Coronary artery (tissue), 2 donors: ENCODE results near the gene DNAI2.

Experiments used
- DNase-seq: peaks from one replicate; pipeline ENCODE4 v3.0.0-alpha.2; 2017; ENCODE audit warnings: low spot score
- H3K27ac ChIP-seq, 2 donors: fragments of 200-600 bp; sonication (generic); one replicate each; pipeline ENCODE4 v1.5.1; 2016 to 2019
- H3K4me3 ChIP-seq: fragments of 200-600 bp; sonication (generic); 2 replicates; pipeline ENCODE4 v1.5.1; 2016; ENCODE audit warnings: mild to moderate bottlenecking, moderate library complexity
- TF ChIP-seq, protein P1 (sequence below): fragments of 200-600 bp; sonication (generic); IDR thresholded peaks from one replicate; pipeline ENCODE4 v1.5.1; 2019; ENCODE audit warnings: antibody characterized with exemption

DNAI2 gene

GRCh38 chr17:74344658-74345057 lies 70.6 kb downstream of the DNAI2 start:
- DNase-seq, result no peak
- TF ChIP-seq, protein P1, sequence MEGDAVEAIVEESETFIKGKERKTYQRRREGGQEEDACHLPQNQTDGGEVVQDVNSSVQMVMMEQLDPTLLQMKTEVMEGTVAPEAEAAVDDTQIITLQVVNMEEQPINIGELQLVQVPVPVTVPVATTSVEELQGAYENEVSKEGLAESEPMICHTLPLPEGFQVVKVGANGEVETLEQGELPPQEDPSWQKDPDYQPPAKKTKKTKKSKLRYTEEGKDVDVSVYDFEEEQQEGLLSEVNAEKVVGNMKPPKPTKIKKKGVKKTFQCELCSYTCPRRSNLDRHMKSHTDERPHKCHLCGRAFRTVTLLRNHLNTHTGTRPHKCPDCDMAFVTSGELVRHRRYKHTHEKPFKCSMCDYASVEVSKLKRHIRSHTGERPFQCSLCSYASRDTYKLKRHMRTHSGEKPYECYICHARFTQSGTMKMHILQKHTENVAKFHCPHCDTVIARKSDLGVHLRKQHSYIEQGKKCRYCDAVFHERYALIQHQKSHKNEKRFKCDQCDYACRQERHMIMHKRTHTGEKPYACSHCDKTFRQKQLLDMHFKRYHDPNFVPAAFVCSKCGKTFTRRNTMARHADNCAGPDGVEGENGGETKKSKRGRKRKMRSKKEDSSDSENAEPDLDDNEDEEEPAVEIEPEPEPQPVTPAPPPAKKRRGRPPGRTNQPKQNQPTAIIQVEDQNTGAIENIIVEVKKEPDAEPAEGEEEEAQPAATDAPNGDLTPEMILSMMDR, result no peak
- H3K27ac ChIP-seq, result no peak overlapping the region

GRCh38 chr17:74345433-74346241 lies 71.6 kb downstream of the DNAI2 start:
- no peak overlapping the region for H3K27ac ChIP-seq
- H3K4me3 ChIP-seq, result no peak overlapping the region
- DNase-seq, result no peak
- TF ChIP-seq, protein P1, result no peak

More at GRCh38 chr17:74344658-74345057, 70.6 kb downstream of the DNAI2 start:
- no peak overlapping the region for H3K4me3 ChIP-seq

DNA sequence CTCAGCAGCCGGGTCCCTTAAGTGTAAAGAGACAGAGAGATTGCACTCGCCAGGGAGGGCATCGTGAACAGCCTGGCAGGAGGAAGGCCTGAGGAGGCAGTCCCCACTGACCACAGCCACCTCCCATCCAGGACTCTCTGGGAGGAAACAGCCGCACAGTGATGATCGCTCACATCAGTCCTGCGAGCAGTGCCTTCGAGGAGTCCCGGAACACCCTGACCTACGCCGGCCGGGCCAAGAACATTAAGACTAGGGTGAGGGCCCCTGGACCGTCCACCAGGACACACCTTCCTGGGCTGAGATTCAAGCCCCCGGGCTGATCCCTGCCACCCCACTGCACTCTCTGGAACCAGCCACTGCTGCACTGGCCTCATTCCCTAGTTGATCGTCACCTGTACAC lies 73.6 kb downstream of the DNAI2 start:
- no peak overlapping the region for H3K27ac ChIP-seq
- no peak for DNase-seq
- TF ChIP-seq, protein P1, result no peak
- H3K4me3 ChIP-seq, result no peak overlapping the region

- no peak for DNase-seq
- H3K4me3 ChIP-seq, result no peak overlapping the region
- H3K27ac ChIP-seq, result no peak overlapping the region
- TF ChIP-seq, protein P1, result no peak
Observed at GRCh38 chr17:74349120-74349519, 75.1 kb downstream of the DNAI2 start.

GRCh38 chr17:74350486-74350885 lies 76.5 kb downstream of the DNAI2 start:
- Histone ChIP-seq H3K4me3 (no peak overlapping the region), H3K27ac (no peak overlapping the region)
- DNase-seq, result no peak
- TF ChIP-seq, protein P1, result no peak

DNA sequence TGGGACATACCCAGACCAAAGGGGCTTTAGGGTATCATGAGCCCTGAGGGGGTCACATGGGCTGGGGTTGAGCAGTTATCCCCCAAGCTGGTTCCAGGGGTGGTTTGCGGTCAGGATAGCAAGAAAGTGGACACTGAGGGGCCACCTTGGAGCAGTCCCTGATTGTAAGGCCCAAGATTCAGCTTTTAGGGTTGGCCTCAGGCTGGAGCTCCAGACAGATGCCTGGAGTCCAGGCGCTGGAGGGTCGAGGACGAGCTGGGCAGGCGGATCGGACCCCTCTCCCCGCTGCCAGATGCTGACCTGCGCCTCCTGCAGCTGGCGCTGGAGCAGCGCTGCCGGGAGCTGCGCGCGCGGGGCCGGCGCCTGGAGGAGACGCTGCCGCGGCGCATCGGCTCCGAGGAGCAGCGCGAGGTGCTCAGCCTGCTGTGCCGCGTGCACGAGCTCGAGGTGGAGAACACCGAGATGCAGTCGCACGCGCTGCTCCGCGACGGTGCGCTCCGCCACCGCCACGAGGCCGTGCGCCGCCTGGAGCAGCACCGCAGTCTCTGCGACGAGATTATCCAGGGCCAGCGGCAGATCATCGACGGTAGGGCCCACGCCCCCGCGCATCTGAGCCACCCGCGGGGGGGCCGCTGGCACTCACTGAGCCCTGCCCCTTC lies 77.6 kb downstream of the DNAI2 start:
- Histone ChIP-seq H3K4me3 (no peak overlapping the region), H3K27ac (no peak overlapping the region)
- TF ChIP-seq, protein P1, result no peak
- no peak for DNase-seq
